GM23248 (cell line): ENCODE results near the gene EFCAB11. TPM values are rescaled to one million over a fixed set of nuclear protein-coding genes. Genes with fewer than 3 reads are reported as not detected.

Experiments used
- DNase-seq: peaks from one replicate; pipeline ENCODE4 v3.0.0-alpha.2; 2015
- H2AFZ ChIP-seq: fragments of 200-600 bp; sonication (generic); 2 replicates; pipeline ENCODE4 v1.6.1; 2016; ENCODE audit warnings: antibody characterized with exemption
- H3F3A ChIP-seq: fragments of 200-600 bp; sonication (generic); 2 replicates; pipeline ENCODE4 v1.6.1; 2016; ENCODE audit warnings: mild to moderate bottlenecking, antibody characterized with exemption, mixed run types; ENCODE audit not compliant: insufficient read depth
- H3K27ac ChIP-seq: fragments of 200-600 bp; sonication (generic); 2 replicates; pipeline ENCODE4 v1.5.1; 2016; ENCODE audit warnings: mild to moderate bottlenecking
- H3K27me3 ChIP-seq: fragments of 200-600 bp; sonication (generic); replicated peaks from 2 replicates; pipeline ENCODE4 v1.6.1; 2016; ENCODE audit warnings: mild to moderate bottlenecking; ENCODE audit not compliant: insufficient read depth
- H3K36me3 ChIP-seq: fragments of 200-600 bp; sonication (generic); 2 replicates; pipeline ENCODE4 v1.6.1; 2016; ENCODE audit warnings: low read depth, mild to moderate bottlenecking
- H3K4me1 ChIP-seq: fragments of 200-600 bp; sonication (generic); 2 replicates; pipeline ENCODE4 v1.6.1; 2016; ENCODE audit warnings: mild to moderate bottlenecking; ENCODE audit not compliant: insufficient read depth
- H3K4me2 ChIP-seq: fragments of 200-600 bp; sonication (generic); one replicate; pipeline ENCODE4 v1.6.1; 2016; ENCODE audit warnings: mild to moderate bottlenecking; ENCODE audit not compliant: unreplicated experiment
- H3K4me3 ChIP-seq: fragments of 200-600 bp; sonication (generic); 2 replicates; pipeline ENCODE4 v1.5.1; 2016; ENCODE audit warnings: mild to moderate bottlenecking
- H3K79me2 ChIP-seq: fragments of 200-600 bp; sonication (generic); 2 replicates; pipeline ENCODE4 v1.6.1; 2016; ENCODE audit warnings: mild to moderate bottlenecking; ENCODE audit not compliant: insufficient read depth
- H3K9ac ChIP-seq: fragments of 200-600 bp; sonication (generic); 2 replicates; pipeline ENCODE4 v1.6.1; 2016; ENCODE audit warnings: mild to moderate bottlenecking
- H3K9me2 ChIP-seq: fragments of 200-600 bp; sonication (generic); 2 replicates; pipeline ENCODE4 v1.6.1; 2016; ENCODE audit warnings: mixed run types, mild to moderate bottlenecking, moderate library complexity; ENCODE audit not compliant: insufficient read depth
- H3K9me3 ChIP-seq: fragments of 200-600 bp; sonication (generic); one replicate; pipeline ENCODE4 v1.6.1; 2017; ENCODE audit warnings: low read depth
- H4K20me1 ChIP-seq: fragments of 200-600 bp; sonication (generic); 2 replicates; pipeline ENCODE4 v1.6.0; 2016; ENCODE audit not compliant: insufficient read depth
- EZH2 ChIP-seq: fragments of 200-600 bp; sonication (generic); IDR thresholded peaks from 2 replicates; pipeline ENCODE4 v1.6.1; 2018; ENCODE audit warnings: antibody characterized with exemption, mild to moderate bottlenecking; ENCODE audit not compliant: insufficient read depth, poor library complexity, severe bottlenecking
- EZH2phosphoT487 ChIP-seq: fragments of 200-600 bp; sonication (generic); IDR thresholded peaks from 2 replicates; pipeline ENCODE4 v1.6.1; 2018; ENCODE audit warnings: antibody characterized with exemption, moderate library complexity, mild to moderate bottlenecking, low read depth; ENCODE audit not compliant: insufficient read depth
- WGBS, 2 experiments: methylation state at CpG; one replicate each; pipeline ENCODE4 v1.1.6; 2015 to 2017; ENCODE audit warnings: low lambda C conversion rate in 2 of 2, low coverage in 1 of 2; ENCODE audit errors: missing lambda C conversion rate in 2 of 2; 5-methylcytosine and 5-hydroxymethylcytosine counted together
- in situ Hi-C: fragments of 300-500 bp; cut with MboI; formaldehyde crosslinking; loops from 2 replicates; pipeline ENCODE4 v1.15.0; 2020
- polyA plus RNA-seq: library from polyadenylated mRNA; unstranded; fragments of >200 nt; fragmentation: Nextera tagmentation; extraction: Ambion mirVana; gene quantifications from 2 replicates; pipeline ENCODE4 v1.2.1, GENCODE V29; 2016
- total RNA-seq: library from RNA; depleted of rRNA; stranded (reverse); fragments of >200 nt; shearing (Covaris generic); gene quantifications from 2 replicates; pipeline ENCODE4 v1.2.3, GENCODE V29; 2014

The EFCAB11 gene
- total and polyA plus RNA-seq, 2 experiments from 2014 or later, result 7.9 to 16.4 TPM

DNA sequence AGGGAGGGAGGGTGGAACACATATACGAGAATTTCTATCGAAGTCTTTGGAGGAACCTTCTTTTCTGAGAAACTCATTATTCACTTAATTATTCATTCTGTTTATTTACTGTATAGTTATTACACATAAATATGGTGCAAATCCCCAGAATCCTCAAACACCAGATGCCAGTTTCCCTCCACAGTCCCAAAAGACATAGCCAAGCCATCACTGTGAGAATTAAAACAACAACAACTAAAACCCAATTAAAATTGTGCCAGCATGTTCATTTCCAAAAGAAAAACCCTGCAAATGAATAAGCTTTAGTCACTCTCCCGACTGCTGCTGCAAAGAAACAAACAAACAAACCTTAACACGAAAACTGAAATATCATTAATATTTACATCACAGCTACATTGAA is 173.5 kb downstream of the EFCAB11 start:
- H3K4me1 ChIP-seq, result no peaks in the 10 kb centered on the region
- H3K9me3 ChIP-seq, result no peaks in the 10 kb centered on the region
- H3K79me2 ChIP-seq, result no peaks in the 10 kb centered on the region
- no peaks in the 10 kb centered on the region; the same call in 1 of the 2 replicates for H3K9me2 ChIP-seq
- H3K36me3 ChIP-seq, result no peaks in the 10 kb centered on the region
- TF ChIP-seq EZH2phosphoT487, result no peak
- no peak for TF ChIP-seq EZH2
- no peaks in the 10 kb centered on the region for H3K27me3 ChIP-seq
- DNase-seq, result no peak
- no peak overlapping the region for H2AFZ ChIP-seq
- no peaks in the 10 kb centered on the region for H3F3A ChIP-seq
- H3K4me2 ChIP-seq, result no peak overlapping the region
- no peak overlapping the region for H3K4me3 ChIP-seq
- H3K27ac ChIP-seq, result no peak overlapping the region
- in situ Hi-C loops, result no loop called here
- H4K20me1 ChIP-seq, result no peaks in the 10 kb centered on the region
- H3K9ac ChIP-seq, result no peak overlapping the region
- 63 to 71% methylated on average over 4 of the region's 4 CpGs for WGBS, 2 experiments

DNA sequence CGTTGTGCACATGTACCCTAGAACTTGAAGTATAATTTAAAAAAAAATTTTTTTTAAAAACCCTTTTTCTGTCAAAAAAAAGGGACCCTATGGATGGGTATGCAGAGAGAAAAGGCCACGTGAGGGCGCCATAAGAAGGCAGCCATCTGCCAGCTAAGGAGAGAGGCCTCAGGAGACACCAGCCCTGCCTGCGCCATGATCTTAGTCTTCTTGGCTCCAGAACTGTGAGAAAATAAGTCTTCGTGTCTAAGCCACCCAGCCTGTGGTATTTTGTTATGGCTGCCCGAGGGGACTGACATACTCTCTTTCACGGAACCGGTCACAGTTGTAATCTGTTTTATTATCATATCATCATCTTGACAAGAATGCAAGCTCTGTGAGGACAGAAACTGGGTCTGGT is 174.8 kb downstream of the EFCAB11 start:
- no peak overlapping the region for H3K4me2 ChIP-seq
- DNase-seq, result peak; percentile 15
- H3K27ac ChIP-seq, result no peak overlapping the region
- no peak overlapping the region for H3K9ac ChIP-seq
- H3K4me1 ChIP-seq, result no peaks in the 10 kb centered on the region
- no peaks in the 10 kb centered on the region for H4K20me1 ChIP-seq
- no peaks in the 10 kb centered on the region; the same call in 1 of the 2 replicates for H3K9me2 ChIP-seq
- H3K79me2 ChIP-seq, result no peaks in the 10 kb centered on the region
- H3K9me3 ChIP-seq, result no peaks in the 10 kb centered on the region
- H3K36me3 ChIP-seq, result no peaks in the 10 kb centered on the region
- H3K4me3 ChIP-seq, result no peak overlapping the region
- H3F3A ChIP-seq, result no peaks in the 10 kb centered on the region
- no peak overlapping the region for H2AFZ ChIP-seq
- WGBS, 2 experiments, result 73 to 82% methylated on average over 6 to 8 of the region's 8 CpGs
- in situ Hi-C loops, result no loop called here
- TF ChIP-seq EZH2 (no peak), EZH2phosphoT487 (no peak)
- no peaks in the 10 kb centered on the region for H3K27me3 ChIP-seq

DNA sequence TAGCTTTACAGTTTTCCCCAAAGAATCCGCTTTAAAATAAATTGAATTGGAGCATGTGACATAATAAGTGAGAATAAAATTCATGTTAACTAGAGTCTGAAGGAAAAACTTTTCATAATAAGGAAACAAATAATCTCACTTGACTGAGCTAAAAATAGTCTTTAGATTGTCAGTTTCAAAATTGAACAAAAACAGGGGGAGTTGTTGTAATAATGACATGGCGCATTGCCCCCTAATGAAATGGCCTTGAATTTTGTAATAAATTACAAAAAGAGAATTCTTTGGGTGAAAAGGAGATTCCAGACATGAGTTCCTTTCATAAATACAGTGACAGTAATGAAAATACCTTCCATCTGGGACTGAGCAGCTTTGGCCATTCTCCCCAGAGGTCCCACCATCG is 178.6 kb downstream of the EFCAB11 start:
- 85 to 86% methylated on average over 3 of the region's 3 CpGs for WGBS, 2 experiments
- in situ Hi-C loops, result no loop called here

DNA sequence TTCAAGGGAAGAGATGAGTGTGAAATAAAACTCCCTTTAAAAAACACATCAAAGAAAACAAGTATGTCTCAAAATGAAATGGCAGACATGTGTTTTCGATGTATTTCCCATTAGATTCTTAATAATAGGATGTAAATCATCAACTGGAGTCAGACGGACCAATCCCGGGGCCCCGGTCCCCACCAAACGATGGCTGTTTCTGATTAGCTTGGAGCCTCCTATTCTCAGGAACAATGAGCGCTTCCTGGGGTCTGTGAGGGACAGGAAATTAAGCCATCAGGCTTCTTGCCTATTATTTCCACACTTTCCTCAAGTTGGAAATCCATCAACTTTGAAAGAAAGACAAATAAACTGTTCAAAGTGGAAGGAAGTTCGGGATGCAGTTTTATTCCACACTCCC is 179.4 kb downstream of the EFCAB11 start:
- no peaks in the 10 kb centered on the region for H4K20me1 ChIP-seq
- no peaks in the 10 kb centered on the region for H3K79me2 ChIP-seq
- no peak for DNase-seq
- H3K4me3 ChIP-seq, result no peak overlapping the region
- no peaks in the 10 kb centered on the region for H3F3A ChIP-seq
- no peaks in the 10 kb centered on the region for H3K27me3 ChIP-seq
- H3K4me2 ChIP-seq, result no peak overlapping the region
- H2AFZ ChIP-seq, result peak overlapping the region; percentile 43; the same call in 1 of the 2 replicates
- 14 to 15% methylated on average over 7 of the region's 7 CpGs for WGBS, 2 experiments
- TF ChIP-seq EZH2 (no peak), EZH2phosphoT487 (no peak)
- in situ Hi-C loops, result no loop called here
- H3K36me3 ChIP-seq, result no peaks in the 10 kb centered on the region
- H3K9me3 ChIP-seq, result no peaks in the 10 kb centered on the region
- H3K27ac ChIP-seq, result no peak overlapping the region
- no peaks in the 10 kb centered on the region for H3K4me1 ChIP-seq
- no peak overlapping the region for H3K9ac ChIP-seq
- no peaks in the 10 kb centered on the region; the same call in 1 of the 2 replicates for H3K9me2 ChIP-seq

More for the DNA sequence above, 178.6 kb downstream of the EFCAB11 start:
- H3K79me2 ChIP-seq, result no peaks in the 10 kb centered on the region
- no peak overlapping the region for H2AFZ ChIP-seq
- no peaks in the 10 kb centered on the region for H4K20me1 ChIP-seq
- TF ChIP-seq EZH2 (no peak), EZH2phosphoT487 (no peak)
- H3K4me3 ChIP-seq, result no peak overlapping the region
- no peaks in the 10 kb centered on the region for H3K27me3 ChIP-seq
- no peak overlapping the region for H3K4me2 ChIP-seq
- H3K4me1 ChIP-seq, result no peaks in the 10 kb centered on the region
- H3K36me3 ChIP-seq, result no peaks in the 10 kb centered on the region
- H3K27ac ChIP-seq, result no peak overlapping the region
- H3K9me3 ChIP-seq, result no peaks in the 10 kb centered on the region
- DNase-seq, result no peak
- H3K9ac ChIP-seq, result no peak overlapping the region
- H3K9me2 ChIP-seq, result no peaks in the 10 kb centered on the region; the same call in 1 of the 2 replicates
- no peaks in the 10 kb centered on the region for H3F3A ChIP-seq
